CD14-positive monocyte (primary cell): ENCODE data around the gene TCP11L1. TPM values are rescaled to one million over a fixed set of nuclear protein-coding genes. Genes with fewer than 3 reads are reported as not detected.
"Not testable (repeated sequence)": the region's sequence is repeated elsewhere in the genome, so short reads cannot be mapped to it uniquely, and the experiment has no call there.

Source experiments
- DNase-seq, 3 donors: peaks; one replicate each; pipeline ENCODE4 v3.0.0-alpha.2; 2011 to 2022
- H2AFZ ChIP-seq: 2 replicates; pipeline ENCODE4 v1.6.0; 2012; ENCODE audit warnings: mild to moderate bottlenecking, low read depth, low read length, inconsistent platforms; ENCODE audit not compliant: insufficient read depth, poor library complexity, severe bottlenecking
- H3K27ac ChIP-seq, 2 donors: 1 replicate in 1 of 2; 2 replicates in 1 of 2; pipeline ENCODE4 v1.5.1; 2012 to 2013; ENCODE audit warnings: low read length in 2 of 2, control low read depth in 1 of 2, inconsistent platforms in 1 of 2, low read depth in 1 of 2, mild to moderate bottlenecking in 1 of 2
- H3K27me3 ChIP-seq, 2 donors: one replicate each; pipeline versions ENCODE4 v1.6.0 to v1.6.1; 2011 to 2013; ENCODE audit warnings: low read length in 2 of 2; ENCODE audit not compliant: control insufficient read depth in 2 of 2, insufficient read depth in 2 of 2
- H3K36me3 ChIP-seq, 2 donors: replicated peaks in 1 of 2; 1 replicate in 1 of 2; 2 replicates in 1 of 2; pipeline versions ENCODE4 v1.5.1 to v1.6.1; 2012 to 2013; ENCODE audit warnings: low read length in 2 of 2, control low read depth in 1 of 2, inconsistent platforms in 1 of 2, mild to moderate bottlenecking in 1 of 2; ENCODE audit not compliant: insufficient read depth in 2 of 2, control insufficient read depth in 1 of 2
- H3K4me1 ChIP-seq, 2 donors: 1 replicate in 1 of 2; 2 replicates in 1 of 2; pipeline versions ENCODE4 v1.5.1 to v1.6.1; 2012 to 2013; ENCODE audit warnings: low read length in 2 of 2, control low read depth in 1 of 2, inconsistent platforms in 1 of 2, mild to moderate bottlenecking in 1 of 2, moderate library complexity in 1 of 2; ENCODE audit not compliant: insufficient read depth in 2 of 2, control insufficient read depth in 1 of 2
- H3K4me2 ChIP-seq: replicated peaks from 2 replicates; pipeline ENCODE3; 2012; ENCODE audit warnings: low read length, moderate library complexity, mild to moderate bottlenecking; ENCODE audit not compliant: poor library complexity, severe bottlenecking; ENCODE audit errors: extremely low read depth
- H3K4me3 ChIP-seq, 3 experiments: fragments of 200-600 bp in 1 of 3; sonication (generic) in 1 of 3; replicated peaks in 1 of 3; 1 replicate in 2 of 3; 2 replicates in 1 of 3; pipeline ENCODE4 v1.5.1; 2011 to 2013; ENCODE audit warnings: low read length in 3 of 3, mild to moderate bottlenecking in 3 of 3, control low read depth in 2 of 3, low read depth in 2 of 3, inconsistent platforms in 1 of 3, moderate library complexity in 1 of 3
- H3K79me2 ChIP-seq: 2 replicates; pipeline ENCODE4 v1.6.0; 2012; ENCODE audit warnings: mild to moderate bottlenecking, control low read depth, inconsistent platforms, low read length, moderate library complexity; ENCODE audit not compliant: insufficient read depth
- H3K9ac ChIP-seq: 2 replicates; pipeline ENCODE4 v1.6.0; 2017; ENCODE audit warnings: low read length, mild to moderate bottlenecking; ENCODE audit not compliant: insufficient read depth, poor library complexity, severe bottlenecking
- H3K9me3 ChIP-seq, 2 donors: replicated peaks in 1 of 2; 1 replicate in 1 of 2; 2 replicates in 1 of 2; pipeline versions ENCODE4 v1.5.1 to v1.6.1; 2012 to 2013; ENCODE audit warnings: low read length in 2 of 2, control low read depth in 1 of 2; ENCODE audit not compliant: control insufficient read depth in 1 of 2, insufficient read depth in 1 of 2
- H4K20me1 ChIP-seq: 2 replicates; pipeline ENCODE4 v1.6.0; 2012; ENCODE audit warnings: mild to moderate bottlenecking, low read length, control low read depth, moderate library complexity; ENCODE audit not compliant: insufficient read depth
- H3K27ac Mint-ChIP-seq, 7 donors: one replicate each; pipeline ENCODE4 v1.8.0; 2020; ENCODE audit warnings: mild to moderate bottlenecking in 7 of 7, mixed read lengths in 7 of 7, moderate library complexity in 6 of 7, inconsistent platforms in 2 of 7
- H3K27me3 Mint-ChIP-seq, 3 donors: one replicate each; pipeline ENCODE4 v1.8.0; 2021 to 2022; ENCODE audit warnings: low read depth in 3 of 3, mild to moderate bottlenecking in 3 of 3, mixed read lengths in 3 of 3, moderate library complexity in 3 of 3, inconsistent platforms in 1 of 3
- H3K36me3 Mint-ChIP-seq, 2 donors: one replicate each; pipeline ENCODE4 v1.8.0; 2020; ENCODE audit warnings: mixed read lengths in 2 of 2, inconsistent platforms in 1 of 2, mild to moderate bottlenecking in 1 of 2
- H3K4me1 Mint-ChIP-seq: one replicate; pipeline ENCODE4 v1.8.0; 2020; ENCODE audit warnings: mild to moderate bottlenecking, mixed read lengths
- H3K4me3 Mint-ChIP-seq, 2 donors: one replicate each; pipeline ENCODE4 v1.8.0; 2020; ENCODE audit warnings: mild to moderate bottlenecking in 2 of 2, mixed read lengths in 2 of 2, moderate library complexity in 1 of 2
- H3K9me3 Mint-ChIP-seq, 7 donors: one replicate each; pipeline ENCODE4 v1.8.0; 2020 to 2022; ENCODE audit warnings: mixed read lengths in 7 of 7, mild to moderate bottlenecking in 6 of 7, moderate library complexity in 6 of 7, inconsistent platforms in 2 of 7
- whole genome bisulfite sequencing: methylation state at CpG from one replicate; pipeline ENCODE4 v1.1.5; 2013; ENCODE audit warnings: missing lambda C conversion rate; ENCODE audit not compliant: insufficient coverage; 5-methylcytosine and 5-hydroxymethylcytosine counted together
- intact Hi-C, 2 donors: fragments of 100-400 bp; cut with micrococcal nuclease; formaldehyde crosslinking; loops; one replicate each; pipeline versions ENCODE4 v1.15.0 to v1.15.1; 2023
- polyA plus RNA-seq, 3 donors: library from polyadenylated mRNA; depleted of rRNA in 1 of 3; unstranded in 2 of 3; stranded (reverse) in 1 of 3; fragments of 300-500 nt in 2 of 3; fragments of >200 nt in 1 of 3; fragmentation: Illumina TruSeq in 2 of 3; gene quantifications; 1 replicate in 2 of 3; 2 replicates in 1 of 3; pipeline ENCODE4 v1.2.3, GENCODE V29; 2012 to 2021
- TF ChIP-seq, protein P1 (sequence below): fragments of 200-600 bp; IDR thresholded peaks from one replicate; pipeline ENCODE4 v1.8.0; 2022; ENCODE audit warnings: antibody characterized with exemption, mild to moderate bottlenecking

TCP11L1 gene
- polyA plus RNA-seq, 3 donors = 5.1 to 11.2 (median 7.0) TPM

DNA sequence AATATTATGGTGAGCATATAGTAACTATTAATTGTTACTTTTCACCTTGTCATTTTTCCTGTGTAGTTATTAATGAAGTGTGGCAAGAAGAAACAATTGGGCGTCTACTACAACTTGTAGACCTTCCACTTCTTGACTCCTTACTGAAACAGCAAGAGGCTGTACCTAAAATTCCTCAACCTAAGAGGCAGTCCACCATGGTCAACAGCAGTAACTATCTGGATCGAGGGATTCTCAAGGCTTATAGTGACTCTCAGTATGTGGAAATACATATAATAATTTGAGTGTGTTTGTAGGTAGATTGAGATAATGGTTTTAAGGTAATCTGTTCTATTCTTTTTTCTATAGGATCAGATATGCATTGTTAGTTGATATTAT, 10.8 kb upstream of the TCP11L1 start:
- Mint-ChIP-seq H3K27ac (no peak overlapping the region), H3K9me3 (no peaks in the 10 kb centered on the region), H3K4me3 (no peak overlapping the region), H3K27me3 (peaks cover 0 to 1% (median 0%) of the 10 kb centered on the region in 3 donors), H3K36me3 (peaks cover 6 to 7% of the 10 kb centered on the region in 2 donors), H3K4me1 (peaks cover 2% of the 10 kb centered on the region)
- H2AFZ ChIP-seq = no peak overlapping the region
- no peaks in the 10 kb centered on the region for H3K9me3 ChIP-seq
- intact Hi-C loops = no loop called here
- WGBS = no CpG with 5 or more reads among the region's 2 CpGs
- DNase-seq = no peak
- H3K9ac ChIP-seq = no peak overlapping the region
- no peaks in the 10 kb centered on the region for H3K79me2 ChIP-seq
- no peak overlapping the region for H3K27ac ChIP-seq
- no peak overlapping the region for H3K4me2 ChIP-seq
- TF ChIP-seq, protein P1, sequence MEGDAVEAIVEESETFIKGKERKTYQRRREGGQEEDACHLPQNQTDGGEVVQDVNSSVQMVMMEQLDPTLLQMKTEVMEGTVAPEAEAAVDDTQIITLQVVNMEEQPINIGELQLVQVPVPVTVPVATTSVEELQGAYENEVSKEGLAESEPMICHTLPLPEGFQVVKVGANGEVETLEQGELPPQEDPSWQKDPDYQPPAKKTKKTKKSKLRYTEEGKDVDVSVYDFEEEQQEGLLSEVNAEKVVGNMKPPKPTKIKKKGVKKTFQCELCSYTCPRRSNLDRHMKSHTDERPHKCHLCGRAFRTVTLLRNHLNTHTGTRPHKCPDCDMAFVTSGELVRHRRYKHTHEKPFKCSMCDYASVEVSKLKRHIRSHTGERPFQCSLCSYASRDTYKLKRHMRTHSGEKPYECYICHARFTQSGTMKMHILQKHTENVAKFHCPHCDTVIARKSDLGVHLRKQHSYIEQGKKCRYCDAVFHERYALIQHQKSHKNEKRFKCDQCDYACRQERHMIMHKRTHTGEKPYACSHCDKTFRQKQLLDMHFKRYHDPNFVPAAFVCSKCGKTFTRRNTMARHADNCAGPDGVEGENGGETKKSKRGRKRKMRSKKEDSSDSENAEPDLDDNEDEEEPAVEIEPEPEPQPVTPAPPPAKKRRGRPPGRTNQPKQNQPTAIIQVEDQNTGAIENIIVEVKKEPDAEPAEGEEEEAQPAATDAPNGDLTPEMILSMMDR = no peak
- H3K4me3 ChIP-seq = no peak overlapping the region
- no peaks in the 10 kb centered on the region for H3K27me3 ChIP-seq
- H4K20me1 ChIP-seq = no peaks in the 10 kb centered on the region
- H3K36me3 ChIP-seq = no peaks in the 10 kb centered on the region
- no peaks in the 10 kb centered on the region for H3K4me1 ChIP-seq

DNA sequence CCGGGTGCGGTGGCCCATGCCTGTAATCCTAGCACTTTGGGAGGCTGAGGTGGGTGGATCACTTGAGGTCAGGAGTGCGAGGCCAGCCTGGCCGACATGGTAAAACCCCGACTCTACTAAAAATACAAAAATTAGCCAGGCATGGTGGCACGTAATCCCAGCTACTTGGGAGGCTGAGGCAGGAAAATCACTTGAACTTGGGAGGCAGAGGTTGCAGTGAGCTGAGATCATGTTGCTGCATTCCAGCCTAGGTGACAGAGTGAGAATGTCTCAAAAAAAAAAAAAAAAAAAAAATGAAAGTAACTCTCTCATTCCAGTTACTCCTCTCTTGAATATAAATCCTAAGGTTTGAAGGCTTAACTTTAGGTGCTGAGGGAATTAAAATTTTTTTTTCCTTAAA, 10.2 kb upstream of the TCP11L1 start:
- H3K4me3 ChIP-seq, H3K4me1 ChIP-seq, H3K4me3 Mint-ChIP-seq, H4K20me1 ChIP-seq, DNase-seq, H3K27ac ChIP-seq, H3K4me2 ChIP-seq, H3K9me3 ChIP-seq, intact Hi-C loops, H3K27ac Mint-ChIP-seq, H3K36me3 ChIP-seq, H3K4me1 Mint-ChIP-seq, H3K27me3 Mint-ChIP-seq, H3K36me3 Mint-ChIP-seq, H2AFZ ChIP-seq, H3K27me3 ChIP-seq, H3K9me3 Mint-ChIP-seq, H3K9ac ChIP-seq, H3K79me2 ChIP-seq: not testable (repeated sequence)
- no CpG with 5 or more reads among the region's 6 CpGs for WGBS
